IMR-90 (cell line): ENCODE results near the gene HSD3B2. TPM values are rescaled to one million over a fixed set of nuclear protein-coding genes. Genes with fewer than 3 reads are reported as not detected.

Source experiments
- ATAC-seq: fragments of 200-7000 bp; cut with Tn5 transposase; 2 replicates; pipeline ENCODE4 v1.9.1; 2020; ENCODE audit warnings: low read depth, mild to moderate bottlenecking, moderate library complexity
- BruUV-seq: library from RNA; stranded (reverse); fragments of 400-500 nt; replicated peaks from 2 replicates; lab custom pipeline; 2021; lab: Mats Ljungman, UMichigan
- CTCF ChIA-PET: fragments of 300-600 bp; formaldehyde crosslinking; extraction: SDS; loops from one replicate; lab custom pipeline; 2021; ENCODE audit warnings: antibody characterized with exemption; lab: Yijun Ruan, JAX
- POLR2A ChIA-PET: fragments of 300-600 bp; sonication (Branson Sonifier 250); formaldehyde crosslinking; loops from one replicate; lab custom pipeline; 2022; ENCODE audit warnings: antibody characterized with exemption; ENCODE audit not compliant: unreplicated experiment; lab: Charles Lee
- DNase-seq: peaks from one replicate; pipeline ENCODE4 v3.0.0; 2013
- H2AFZ ChIP-seq: replicated peaks from 2 replicates; pipeline ENCODE3; 2013; ENCODE audit warnings: low read length, mild to moderate bottlenecking; ENCODE audit not compliant: poor library complexity
- H2AK5ac ChIP-seq: 2 replicates; pipeline ENCODE4 v1.6.1; 2013; ENCODE audit warnings: low read depth, low read length, inconsistent platforms
- H2AK9ac ChIP-seq: replicated peaks from 2 replicates; pipeline ENCODE3; 2013; ENCODE audit warnings: mild to moderate bottlenecking, low read depth, low read length, moderate library complexity; ENCODE audit not compliant: poor library complexity
- H2BK120ac ChIP-seq: 2 replicates; pipeline ENCODE4 v1.6.1; 2013; ENCODE audit warnings: low read depth, low read length, inconsistent platforms
- H2BK15ac ChIP-seq: 3 replicates; pipeline ENCODE4 v1.6.1; 2013; ENCODE audit warnings: low read depth, low read length, inconsistent platforms
- H2BK20ac ChIP-seq: 2 replicates; pipeline ENCODE4 v1.6.1; 2013; ENCODE audit warnings: low read depth, mild to moderate bottlenecking, inconsistent platforms, low read length, moderate library complexity
- H2BK5ac ChIP-seq: 2 replicates; pipeline ENCODE4 v1.6.1; 2013; ENCODE audit warnings: mild to moderate bottlenecking, low read depth, low read length, inconsistent platforms; ENCODE audit not compliant: poor library complexity, severe bottlenecking
- H3K14ac ChIP-seq: replicated peaks from 2 replicates; pipeline ENCODE4 v1.6.1; 2013; ENCODE audit warnings: low read depth, low read length, inconsistent platforms
- H3K18ac ChIP-seq: 2 replicates; pipeline ENCODE4 v1.6.1; 2013; ENCODE audit warnings: low read depth, low read length, control low read depth
- H3K23ac ChIP-seq: 2 replicates; pipeline ENCODE4 v1.6.1; 2013; ENCODE audit warnings: low read depth, low read length, inconsistent platforms
- H3K27ac ChIP-seq: 2 replicates; pipeline ENCODE4 v1.5.1; 2013; ENCODE audit warnings: mild to moderate bottlenecking, control low read depth, low read length; ENCODE audit not compliant: insufficient read depth
- H3K27me3 ChIP-seq: 2 replicates; pipeline ENCODE4 v1.6.1; 2013; ENCODE audit warnings: low read length; ENCODE audit not compliant: control insufficient read depth, insufficient read depth
- H3K36me3 ChIP-seq: 2 replicates; pipeline ENCODE4 v1.6.1; 2013; ENCODE audit warnings: low read length, mixed read lengths; ENCODE audit not compliant: control insufficient read depth, insufficient read depth
- H3K4ac ChIP-seq: 2 replicates; pipeline ENCODE4 v1.6.1; 2013; ENCODE audit warnings: low read depth, low read length, inconsistent platforms
- H3K4me1 ChIP-seq: 2 replicates; pipeline ENCODE4 v1.6.1; 2013; ENCODE audit warnings: low read length, mixed read lengths; ENCODE audit not compliant: control insufficient read depth, insufficient read depth
- H3K4me2 ChIP-seq: 2 replicates; pipeline ENCODE4 v1.6.1; 2013; ENCODE audit warnings: low read depth, mild to moderate bottlenecking, control low read depth, low read length, moderate library complexity
- H3K4me3 ChIP-seq: 2 replicates; pipeline ENCODE4 v1.5.1; 2013; ENCODE audit warnings: low read depth, mild to moderate bottlenecking, control low read depth, low read length, moderate library complexity; ENCODE audit not compliant: insufficient read depth
- H3K56ac ChIP-seq: 2 replicates; pipeline ENCODE4 v1.6.1; 2013; ENCODE audit warnings: low read length, inconsistent platforms; ENCODE audit not compliant: insufficient read depth; ENCODE audit errors: extremely low read depth
- H3K79me1 ChIP-seq, 2 experiments: 2 replicates each; pipeline ENCODE4 v1.6.1; 2013; ENCODE audit warnings: low read length in 2 of 2, inconsistent platforms in 1 of 2, low read depth in 1 of 2
- H3K9ac ChIP-seq: 2 replicates; pipeline ENCODE4 v1.6.1; 2013; ENCODE audit warnings: low read depth, low read length, control low read depth
- H3K9me1 ChIP-seq: 2 replicates; pipeline ENCODE4 v1.6.1; 2013; ENCODE audit warnings: low read length, inconsistent platforms; ENCODE audit not compliant: insufficient read depth
- H3K9me3 ChIP-seq: 2 replicates; pipeline ENCODE4 v1.6.1; 2013; ENCODE audit warnings: low read length; ENCODE audit not compliant: control insufficient read depth, insufficient read depth
- H4K20me1 ChIP-seq: 2 replicates; pipeline ENCODE4 v1.6.1; 2013; ENCODE audit warnings: low read length, inconsistent platforms; ENCODE audit not compliant: insufficient read depth
- H4K5ac ChIP-seq: 2 replicates; pipeline ENCODE4 v1.6.1; 2013; ENCODE audit warnings: mild to moderate bottlenecking, low read depth, low read length, control low read depth
- H4K8ac ChIP-seq, 2 experiments: 2 replicates each; pipeline ENCODE4 v1.6.1; 2013; ENCODE audit warnings: low read depth in 2 of 2, low read length in 2 of 2, control low read depth in 1 of 2, inconsistent platforms in 1 of 2
- H4K91ac ChIP-seq: 2 replicates; pipeline ENCODE4 v1.6.1; 2013; ENCODE audit warnings: low read depth, low read length, inconsistent platforms; ENCODE audit not compliant: insufficient read depth
- CEBPB ChIP-seq: IDR thresholded peaks from 2 replicates; pipeline ENCODE4 v1.6.1; 2012; ENCODE audit warnings: low read depth, low read length, improper control_type of control experiment
- CHD1 ChIP-seq: IDR thresholded peaks from 2 replicates; pipeline ENCODE4 v1.6.1; 2012; ENCODE audit warnings: low read depth, low read length, improper control_type of control experiment
- ELK1 ChIP-seq: fragments of 150-350 bp; IDR thresholded peaks from 2 replicates; pipeline ENCODE4 v1.6.1; 2016; ENCODE audit warnings: low read depth, mild to moderate bottlenecking, low read length, moderate library complexity, borderline replicate concordance
- NFE2L2 ChIP-seq: fragments of 150-350 bp; IDR thresholded peaks from 2 replicates; pipeline ENCODE4 v1.6.1; 2016; ENCODE audit warnings: low read depth, mild to moderate bottlenecking, low read length
- POLR2A ChIP-seq: IDR thresholded peaks from 2 replicates; pipeline ENCODE4 v1.6.1; 2012; ENCODE audit warnings: mild to moderate bottlenecking, low read depth, low read length
- RAD21 ChIP-seq: IDR thresholded peaks from 2 replicates; pipeline ENCODE4 v1.6.1; 2012; ENCODE audit warnings: low read length, improper control_type of control experiment
- RCOR1 ChIP-seq: IDR thresholded peaks from 2 replicates; pipeline ENCODE4 v1.6.1; 2012; ENCODE audit warnings: mild to moderate bottlenecking, low read length, improper control_type of control experiment; ENCODE audit not compliant: insufficient replicate concordance
- RFX5 ChIP-seq: IDR thresholded peaks from 2 replicates; pipeline ENCODE4 v1.8.0; 2012; ENCODE audit warnings: low read depth, mild to moderate bottlenecking, low read length, moderate library complexity
- USF2 ChIP-seq: fragments of 150-350 bp; IDR thresholded peaks from 2 replicates; pipeline ENCODE4 v1.6.1; 2017; ENCODE audit warnings: mild to moderate bottlenecking, antibody characterized with exemption, low read length, low read depth
- WGBS, 2 experiments: methylation state at CpG; one replicate each; pipeline versions ENCODE4 v1.1.5 to v1.1.7; 2013; ENCODE audit warnings: missing lambda C conversion rate in 2 of 2; ENCODE audit not compliant: insufficient read length in 1 of 2; ENCODE audit errors: extremely low coverage in 2 of 2; 5-methylcytosine and 5-hydroxymethylcytosine counted together
- dilution Hi-C: fragments of 300-500 bp; cut with HindIII; formaldehyde crosslinking; loops from one replicate; pipeline ENCODE4 v1.14.3; 2018; ENCODE audit warnings: low sequenced_read_pairs; ENCODE audit not compliant: unreplicated experiment
- in situ Hi-C: fragments of 300-500 bp; cut with MboI; formaldehyde crosslinking; loops from 3 replicates; pipeline ENCODE4 v1.14.3; 2019; ENCODE audit warnings: low sequenced_read_pairs, inconsistent platforms, mixed read lengths
- intact Hi-C: fragments of 100-400 bp; cut with micrococcal nuclease; formaldehyde crosslinking; loops from 2 replicates; pipeline ENCODE4 v1.10.0; 2022
- polyA plus RNA-seq, 3 experiments: library from polyadenylated mRNA; depleted of rRNA; stranded (reverse); fragments of >200 nt; gene quantifications; 2 replicates each; pipeline ENCODE4 v1.2.3, GENCODE V29; 2012; ENCODE audit warnings: low replicate concordance in 1 of 3
- total RNA-seq: library from RNA; depleted of rRNA; stranded (reverse); fragments of >200 nt; gene quantifications from 2 replicates; pipeline ENCODE4 v1.2.3, GENCODE V29; 2012
- TF ChIP-seq, protein P1 (sequence below): conservative IDR thresholded peaks from 2 replicates; pipeline ENCODE4 v1.5.1; 2012; ENCODE audit warnings: mild to moderate bottlenecking, low read depth, low read length, improper control_type of control experiment

The HSD3B2 gene
- total and polyA plus RNA-seq, 2 of the 4 experiments (the other 2 are of a cell fraction), result not detected

DNA sequence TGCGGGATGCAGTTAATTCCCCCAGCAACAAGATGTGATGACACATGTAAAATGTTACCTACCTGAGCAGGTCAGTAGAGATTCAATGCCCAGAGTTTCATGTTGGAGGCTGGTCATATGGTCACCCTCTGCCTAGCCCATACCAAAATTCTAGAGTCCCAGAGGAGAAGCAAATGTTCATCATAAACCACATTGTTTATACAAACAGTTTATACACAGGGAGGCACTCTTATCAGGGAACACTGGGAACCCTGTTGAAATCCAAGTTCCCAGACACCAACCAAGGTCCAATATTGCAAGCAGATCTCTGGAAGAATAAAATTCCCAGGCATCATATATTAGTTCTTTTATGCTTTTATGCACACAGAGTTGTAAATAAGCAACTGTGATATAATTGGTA is 35.8 kb upstream of the HSD3B2 start:
- H3K9me1 ChIP-seq, result peaks cover 2% of the 10 kb centered on the region; the same call in 1 of the 2 replicates
- H2BK20ac ChIP-seq, result no peak overlapping the region
- no peaks in the 10 kb centered on the region for H4K20me1 ChIP-seq
- no peak overlapping the region for H4K8ac ChIP-seq
- no peak overlapping the region for H2AK5ac ChIP-seq
- TF ChIP-seq NFE2L2, result no peak
- no peak for TF ChIP-seq RAD21
- TF ChIP-seq CHD1, result no peak
- TF ChIP-seq RFX5, result no peak
- no peak for TF ChIP-seq RCOR1
- no peak for TF ChIP-seq USF2
- TF ChIP-seq POLR2A, result no peak
- TF ChIP-seq, protein P1, sequence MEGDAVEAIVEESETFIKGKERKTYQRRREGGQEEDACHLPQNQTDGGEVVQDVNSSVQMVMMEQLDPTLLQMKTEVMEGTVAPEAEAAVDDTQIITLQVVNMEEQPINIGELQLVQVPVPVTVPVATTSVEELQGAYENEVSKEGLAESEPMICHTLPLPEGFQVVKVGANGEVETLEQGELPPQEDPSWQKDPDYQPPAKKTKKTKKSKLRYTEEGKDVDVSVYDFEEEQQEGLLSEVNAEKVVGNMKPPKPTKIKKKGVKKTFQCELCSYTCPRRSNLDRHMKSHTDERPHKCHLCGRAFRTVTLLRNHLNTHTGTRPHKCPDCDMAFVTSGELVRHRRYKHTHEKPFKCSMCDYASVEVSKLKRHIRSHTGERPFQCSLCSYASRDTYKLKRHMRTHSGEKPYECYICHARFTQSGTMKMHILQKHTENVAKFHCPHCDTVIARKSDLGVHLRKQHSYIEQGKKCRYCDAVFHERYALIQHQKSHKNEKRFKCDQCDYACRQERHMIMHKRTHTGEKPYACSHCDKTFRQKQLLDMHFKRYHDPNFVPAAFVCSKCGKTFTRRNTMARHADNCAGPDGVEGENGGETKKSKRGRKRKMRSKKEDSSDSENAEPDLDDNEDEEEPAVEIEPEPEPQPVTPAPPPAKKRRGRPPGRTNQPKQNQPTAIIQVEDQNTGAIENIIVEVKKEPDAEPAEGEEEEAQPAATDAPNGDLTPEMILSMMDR, result no peak
- TF ChIP-seq ELK1, result no peak
- no peak for TF ChIP-seq CEBPB
- no TSS peak for BruUV-seq
- H3K4me2 ChIP-seq, result no peak overlapping the region
- no peak overlapping the region for H2BK5ac ChIP-seq
- H3K79me1 ChIP-seq, result no peaks in the 10 kb centered on the region
- CTCF ChIA-PET, result no interaction called here
- no peak overlapping the region for H4K91ac ChIP-seq
- H2AFZ ChIP-seq, result no peak overlapping the region
- no peak overlapping the region for H2BK120ac ChIP-seq
- ATAC-seq (no peak), DNase-seq (no peak)
- no peak overlapping the region for H3K18ac ChIP-seq
- H4K5ac ChIP-seq, result no peak overlapping the region
- in situ Hi-C loops (no loop called here), dilution Hi-C loops (no loop called here), intact Hi-C loops (no loop called here)
- no peaks in the 10 kb centered on the region for H3K4me1 ChIP-seq
- no peak overlapping the region for H3K14ac ChIP-seq
- no peak overlapping the region for H3K4ac ChIP-seq
- no peak overlapping the region for H3K4me3 ChIP-seq
- no peaks in the 10 kb centered on the region for H3K36me3 ChIP-seq
- no peaks in the 10 kb centered on the region for H3K9me3 ChIP-seq
- no peak overlapping the region for H3K27ac ChIP-seq
- no peak overlapping the region for H2BK15ac ChIP-seq
- H3K27me3 ChIP-seq, result no peaks in the 10 kb centered on the region
- H3K23ac ChIP-seq, result no peak overlapping the region
- H3K9ac ChIP-seq, result no peak overlapping the region
- WGBS, 2 experiments, result no CpG with 5 or more reads among the region's 1 CpG
- H2AK9ac ChIP-seq, result no peak overlapping the region
- POLR2A ChIA-PET, result no interaction called here
- no peak overlapping the region for H3K56ac ChIP-seq
